ENCODE results near the gene XRCC3.
"Not testable (repeated sequence)": the region's sequence is repeated elsewhere in the genome, so short reads cannot be mapped to it uniquely, and the experiment has no call there.

XRCC3 gene

GRCh38 chr14:103692871-103693270, 22.4 kb downstream of the XRCC3 start:
- Mint-ChIP-seq H3K27ac (no peak overlapping the region), H3K27me3 (ENCODE audit: low read depth) (no peaks in the 10 kb centered on the region), H3K4me3 (no peak overlapping the region), H3K4me1 (ENCODE audit: low read depth) (no peaks in the 10 kb centered on the region), H3K36me3 (ENCODE audit: low read depth) (peaks cover 30% of the 10 kb centered on the region), H3K9me3 (no peaks in the 10 kb centered on the region)
- DNase-seq (ENCODE audit: low spot score): no peak

DNA sequence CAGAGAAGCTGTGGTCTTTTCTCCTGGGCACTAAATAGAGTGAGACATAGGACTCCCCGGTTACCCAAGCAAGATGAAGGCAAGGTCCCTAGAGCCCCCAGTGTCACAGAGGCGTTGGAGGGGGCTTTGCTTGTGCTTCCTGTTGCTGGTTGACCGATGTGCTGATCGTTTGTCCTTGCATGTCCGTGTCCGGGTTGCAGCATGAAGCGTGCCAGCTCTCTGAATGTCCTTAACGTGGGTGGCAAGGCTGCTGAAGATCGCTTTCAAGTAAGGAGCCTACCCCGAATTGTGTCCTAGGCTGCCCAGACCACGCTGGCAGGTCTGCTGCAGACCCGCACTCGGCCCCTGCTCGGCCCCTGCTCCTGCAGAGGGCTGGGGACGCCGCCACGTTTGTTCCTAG, 23.1 kb downstream of the XRCC3 start:
- Mint-ChIP-seq H3K27me3 (ENCODE audit: low read depth) (no peaks in the 10 kb centered on the region), H3K9me3 (no peaks in the 10 kb centered on the region), H3K36me3 (ENCODE audit: low read depth) (peaks cover 28% of the 10 kb centered on the region), H3K4me1 (ENCODE audit: low read depth) (no peaks in the 10 kb centered on the region), H3K27ac (no peak overlapping the region), H3K4me3 (no peak overlapping the region)
- no peak for DNase-seq (ENCODE audit: low spot score)

GRCh38 chr14:103691655-103692054, 23.6 kb downstream of the XRCC3 start:
- not testable (repeated sequence) for H3K4me1 Mint-ChIP-seq (ENCODE audit: low read depth)
- peaks cover 29% of the 10 kb centered on the region for H3K36me3 Mint-ChIP-seq (ENCODE audit: low read depth)

DNA sequence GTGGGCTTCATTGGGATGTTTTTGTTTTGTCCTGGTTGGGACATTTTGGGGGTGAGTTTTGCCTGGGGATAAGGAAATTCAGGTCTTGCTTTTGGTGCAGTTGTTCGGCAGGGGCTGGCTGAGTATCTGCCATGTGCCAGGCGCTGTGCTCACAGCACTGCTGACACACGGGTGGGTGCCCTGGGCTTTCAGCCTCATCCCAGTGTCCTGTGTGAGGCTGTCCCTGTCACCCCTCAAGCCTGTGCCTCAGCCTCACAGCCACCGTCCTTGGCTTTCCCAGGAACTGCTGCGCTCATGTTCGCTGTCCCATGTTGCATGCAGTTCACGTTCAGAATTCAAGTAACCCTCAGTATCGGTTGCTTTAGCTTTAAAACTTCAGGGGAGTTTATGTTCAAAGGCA, 24.9 kb downstream of the XRCC3 start:
- no peaks in the 10 kb centered on the region for H3K27me3 Mint-ChIP-seq (ENCODE audit: low read depth)
- no peaks in the 10 kb centered on the region for H3K4me1 Mint-ChIP-seq (ENCODE audit: low read depth)
- DNase-seq (ENCODE audit: low spot score): no peak
- H3K36me3 Mint-ChIP-seq (ENCODE audit: low read depth): peaks cover 24% of the 10 kb centered on the region
- H3K4me3 Mint-ChIP-seq: no peak overlapping the region
- no peak overlapping the region for H3K27ac Mint-ChIP-seq
- no peaks in the 10 kb centered on the region for H3K9me3 Mint-ChIP-seq

More at GRCh38 chr14:103691655-103692054, 23.6 kb downstream of the XRCC3 start:
- not testable (repeated sequence) for H3K27me3 Mint-ChIP-seq (ENCODE audit: low read depth); H3K27ac Mint-ChIP-seq; H3K4me3 Mint-ChIP-seq; DNase-seq (ENCODE audit: low spot score); H3K9me3 Mint-ChIP-seq

DNA sequence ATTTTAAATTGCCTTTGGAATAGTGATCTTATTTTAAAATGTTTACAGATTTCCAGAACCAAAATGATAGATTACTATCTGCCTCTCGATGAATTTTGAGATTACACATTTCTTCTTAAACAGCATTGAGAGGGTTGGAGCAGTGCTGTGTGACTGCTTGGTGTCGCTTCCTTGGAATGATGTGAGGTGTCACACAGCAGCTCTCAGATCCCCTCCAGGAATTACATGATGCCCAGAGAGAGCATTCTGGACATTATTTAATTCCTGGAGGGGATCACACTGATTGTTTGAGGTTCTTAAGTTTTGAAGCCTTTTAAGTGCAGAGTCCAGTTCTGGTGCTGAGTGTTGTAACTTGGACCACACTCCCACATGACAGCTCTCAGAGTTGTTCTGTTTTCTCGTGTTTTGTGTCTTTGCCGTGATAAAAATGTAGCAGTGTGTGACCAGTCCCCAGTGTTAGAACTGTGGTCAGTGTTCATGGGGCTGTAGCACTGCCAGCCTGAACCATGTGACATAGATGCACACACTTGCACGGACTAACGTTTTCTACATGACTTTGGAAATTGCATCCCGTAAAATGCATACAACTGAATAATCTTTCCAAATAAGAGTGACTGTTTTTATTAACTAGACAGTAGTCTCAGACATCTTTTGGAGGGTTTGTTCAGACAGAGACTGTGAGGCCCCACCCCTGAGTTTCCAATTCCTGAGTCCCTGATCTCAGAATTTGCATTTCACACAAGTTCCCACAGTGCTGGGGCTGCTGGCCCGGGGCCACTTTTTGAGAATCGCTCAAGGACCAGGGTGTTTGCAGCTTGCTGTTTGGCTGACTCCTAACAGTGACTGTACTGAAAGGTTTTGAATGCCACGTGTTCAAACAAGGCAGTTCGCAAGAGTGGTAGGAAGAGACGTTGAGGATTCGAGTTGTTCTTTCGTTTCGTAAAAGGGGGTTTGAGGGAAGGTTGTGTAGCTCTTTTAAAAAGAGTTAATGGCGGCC, 26.0 kb downstream of the XRCC3 start:
- Mint-ChIP-seq H3K27ac (no peak overlapping the region), H3K4me1 (ENCODE audit: low read depth) (no peaks in the 10 kb centered on the region), H3K4me3 (no peak overlapping the region), H3K27me3 (ENCODE audit: low read depth) (no peaks in the 10 kb centered on the region), H3K36me3 (ENCODE audit: low read depth) (peaks cover 23% of the 10 kb centered on the region), H3K9me3 (no peaks in the 10 kb centered on the region)
- DNase-seq (ENCODE audit: low spot score): no peak

GRCh38 chr14:103688441-103688840, 26.8 kb downstream of the XRCC3 start:
- DNase-seq (ENCODE audit: low spot score): no peak
- Mint-ChIP-seq H3K9me3 (no peaks in the 10 kb centered on the region), H3K27me3 (ENCODE audit: low read depth) (no peaks in the 10 kb centered on the region), H3K36me3 (ENCODE audit: low read depth) (peaks cover 20% of the 10 kb centered on the region), H3K4me1 (ENCODE audit: low read depth) (no peaks in the 10 kb centered on the region), H3K4me3 (no peak overlapping the region), H3K27ac (no peak overlapping the region)

- Mint-ChIP-seq H3K4me3 (no peak overlapping the region), H3K36me3 (ENCODE audit: low read depth) (peaks cover 24% of the 10 kb centered on the region), H3K27ac (no peak overlapping the region), H3K27me3 (ENCODE audit: low read depth) (no peaks in the 10 kb centered on the region), H3K4me1 (ENCODE audit: low read depth) (no peaks in the 10 kb centered on the region), H3K9me3 (no peaks in the 10 kb centered on the region)
- no peak for DNase-seq (ENCODE audit: low spot score)
Measured at GRCh38 chr14:103687712-103688111, 27.5 kb downstream of the XRCC3 start.

DNA sequence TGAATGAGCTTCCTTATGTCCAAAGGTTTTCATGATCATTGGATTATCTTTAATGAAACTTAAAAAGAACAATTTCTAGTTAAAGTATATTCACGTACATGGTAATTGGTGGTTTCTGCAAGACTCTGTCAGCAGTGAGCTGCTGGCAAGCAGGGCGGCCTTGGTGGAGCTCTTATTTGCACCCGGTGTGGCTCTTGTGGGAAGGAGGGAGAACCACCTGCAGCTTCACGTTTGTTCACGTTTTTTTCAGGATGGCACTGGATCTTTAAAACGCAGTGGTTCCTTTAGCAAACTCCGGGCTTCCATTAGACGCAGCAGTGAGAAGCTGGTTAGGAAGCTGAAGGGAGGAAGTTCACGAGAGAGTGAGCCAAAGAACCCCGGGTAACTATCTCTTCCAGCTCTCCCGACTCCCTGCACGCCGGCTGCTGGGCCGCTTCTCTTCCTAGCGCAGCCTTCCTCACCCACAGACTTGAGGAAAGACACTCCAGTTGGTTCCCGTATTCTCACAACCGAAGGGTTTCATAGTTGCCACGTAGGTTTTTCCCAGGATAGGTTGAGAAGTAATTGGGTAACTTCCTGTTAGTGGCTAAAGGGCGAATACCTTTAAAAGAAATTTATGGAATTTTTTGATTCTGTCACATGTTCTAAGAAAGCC, 28.3 kb downstream of the XRCC3 start:
- no peak overlapping the region for H3K4me3 Mint-ChIP-seq
- no peaks in the 10 kb centered on the region for H3K9me3 Mint-ChIP-seq
- no peaks in the 10 kb centered on the region for H3K4me1 Mint-ChIP-seq (ENCODE audit: low read depth)
- peaks cover 24% of the 10 kb centered on the region for H3K36me3 Mint-ChIP-seq (ENCODE audit: low read depth)
- no peak for DNase-seq (ENCODE audit: low spot score)
- no peaks in the 10 kb centered on the region for H3K27me3 Mint-ChIP-seq (ENCODE audit: low read depth)
- H3K27ac Mint-ChIP-seq: no peak overlapping the region

DNA sequence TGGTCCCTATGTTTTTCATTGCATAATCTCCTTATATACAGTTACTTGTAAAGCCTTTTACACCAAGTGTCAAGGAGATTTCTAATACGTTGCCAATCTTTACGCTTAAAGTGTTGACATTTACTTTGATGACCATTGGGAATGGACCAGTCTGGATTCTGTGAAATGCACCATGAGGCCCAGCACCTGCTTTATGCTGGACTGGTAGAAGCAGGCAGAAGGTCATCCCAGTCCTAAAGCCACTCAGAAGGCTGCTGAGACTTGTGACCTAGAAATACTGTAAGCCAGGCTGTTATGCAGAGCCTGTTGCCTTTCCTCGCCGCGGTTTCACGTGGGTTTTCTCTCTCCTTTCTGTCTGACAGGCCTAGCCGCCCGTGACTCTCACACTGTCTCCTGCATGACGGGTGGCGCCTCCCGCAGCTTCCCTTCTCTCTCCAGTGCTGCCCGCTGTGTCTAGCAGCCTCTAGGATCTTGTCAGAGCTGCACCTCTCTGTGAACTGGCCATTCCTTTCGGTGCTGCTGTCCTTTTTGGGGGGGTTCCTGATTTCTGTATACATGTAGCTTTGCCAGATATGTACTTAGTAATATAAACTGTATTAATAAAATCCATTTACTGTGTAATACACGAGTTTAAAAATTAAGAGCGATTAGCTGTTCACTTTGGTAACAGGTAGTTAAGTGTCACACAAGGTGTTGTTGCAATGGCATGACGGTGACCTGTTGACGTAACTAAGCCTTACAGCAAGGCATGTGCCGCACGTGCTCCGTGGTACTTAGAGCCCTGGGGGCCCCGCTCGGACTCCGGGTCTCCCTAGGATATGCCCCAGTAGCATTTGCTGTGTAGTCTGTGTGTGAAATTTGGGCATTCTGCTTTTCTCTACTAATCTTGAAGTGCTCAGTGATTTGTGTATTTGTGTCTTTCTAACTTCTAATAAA, 29.7 kb downstream of the XRCC3 start:
- Mint-ChIP-seq H3K9me3 (no peaks in the 10 kb centered on the region), H3K27ac (no peak overlapping the region), H3K4me1 (ENCODE audit: low read depth) (no peaks in the 10 kb centered on the region), H3K4me3 (no peak overlapping the region), H3K27me3 (ENCODE audit: low read depth) (no peaks in the 10 kb centered on the region), H3K36me3 (ENCODE audit: low read depth) (peaks cover 23% of the 10 kb centered on the region)
- DNase-seq (ENCODE audit: low spot score): no peak

- H3K36me3 Mint-ChIP-seq (ENCODE audit: low read depth): peaks cover 22% of the 10 kb centered on the region
- no peaks in the 10 kb centered on the region for H3K9me3 Mint-ChIP-seq
- H3K27ac Mint-ChIP-seq: no peak overlapping the region
- H3K4me1 Mint-ChIP-seq (ENCODE audit: low read depth): no peaks in the 10 kb centered on the region
- no peak overlapping the region for H3K4me3 Mint-ChIP-seq
- no peaks in the 10 kb centered on the region for H3K27me3 Mint-ChIP-seq (ENCODE audit: low read depth)
- no peak for DNase-seq (ENCODE audit: low spot score)
Measured at GRCh38 chr14:103684871-103685270, 30.4 kb downstream of the XRCC3 start.

DNA sequence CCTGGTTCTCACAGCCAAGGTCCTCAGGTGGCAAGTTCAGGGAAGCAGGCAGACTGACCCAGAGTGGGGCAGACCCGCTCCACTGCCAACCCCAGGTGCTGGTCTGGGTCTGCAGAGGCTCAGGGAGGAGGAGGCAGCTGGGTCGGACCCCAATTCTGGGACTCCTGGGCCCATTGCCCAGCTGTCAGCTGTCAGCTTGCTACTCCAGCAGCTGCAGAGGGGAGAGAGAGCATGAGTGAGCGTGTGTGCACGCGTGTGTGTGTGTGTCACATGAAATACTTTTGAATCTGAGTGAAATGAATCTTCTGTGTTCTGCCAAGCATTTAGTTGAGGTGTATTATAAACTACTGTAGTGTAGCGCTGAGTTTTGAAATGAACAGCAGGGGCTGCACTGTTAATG, 30.8 kb downstream of the XRCC3 start:
- Mint-ChIP-seq H3K9me3 (no peaks in the 10 kb centered on the region), H3K4me1 (ENCODE audit: low read depth) (no peaks in the 10 kb centered on the region), H3K36me3 (ENCODE audit: low read depth) (peaks cover 24% of the 10 kb centered on the region), H3K27ac (no peak overlapping the region), H3K27me3 (ENCODE audit: low read depth) (no peaks in the 10 kb centered on the region), H3K4me3 (no peak overlapping the region)
- no peak for DNase-seq (ENCODE audit: low spot score)

GRCh38 chr14:103683139-103683538, 32.1 kb downstream of the XRCC3 start:
- no peak overlapping the region for H3K27ac Mint-ChIP-seq
- peaks cover 29% of the 10 kb centered on the region for H3K36me3 Mint-ChIP-seq (ENCODE audit: low read depth)
- no peaks in the 10 kb centered on the region for H3K27me3 Mint-ChIP-seq (ENCODE audit: low read depth)
- no peaks in the 10 kb centered on the region for H3K4me1 Mint-ChIP-seq (ENCODE audit: low read depth)
- no peaks in the 10 kb centered on the region for H3K9me3 Mint-ChIP-seq
- H3K4me3 Mint-ChIP-seq: no peak overlapping the region
- DNase-seq (ENCODE audit: low spot score): no peak

GRCh38 chr14:103680491-103681231, 34.6 kb downstream of the XRCC3 start:
- H3K4me1 Mint-ChIP-seq (ENCODE audit: low read depth): no peaks in the 10 kb centered on the region
- H3K4me3 Mint-ChIP-seq: no peak overlapping the region
- H3K36me3 Mint-ChIP-seq (ENCODE audit: low read depth): peaks cover 32% of the 10 kb centered on the region
- no peaks in the 10 kb centered on the region for H3K27me3 Mint-ChIP-seq (ENCODE audit: low read depth)
- H3K27ac Mint-ChIP-seq: no peak overlapping the region
- no peak for DNase-seq (ENCODE audit: low spot score)
- no peaks in the 10 kb centered on the region for H3K9me3 Mint-ChIP-seq

Measured in T-helper 2 cell treated with Interferon-gamma antibody and Interleukin-4, amounts not matched to agents 5 μg/mL and 100 μg/mL, for 36 hours (primary cell).